Uterus (tissue), 4 donors: ENCODE data around the gene CHMP3. TPM values are rescaled to one million over a fixed set of nuclear protein-coding genes. Genes with fewer than 3 reads are reported as not detected.

Source experiments
- DNase-seq, 2 donors: peaks; one replicate each; pipeline ENCODE4 v3.0.0-alpha.2; 2019 to 2020
- H3K27ac ChIP-seq, 2 donors: fragments of 200-600 bp; sonication (generic); 1 replicate in 1 of 2; 2 replicates in 1 of 2; pipeline ENCODE4 v1.5.1; 2016 to 2018
- H3K27me3 ChIP-seq, 2 donors: fragments of 200-600 bp; sonication (generic); one replicate each; pipeline ENCODE4 v1.5.1; 2018 to 2019; ENCODE audit warnings: control low read depth in 1 of 2
- H3K36me3 ChIP-seq, 2 donors: fragments of 200-600 bp; sonication (generic); one replicate each; pipeline ENCODE4 v1.5.1; 2019; ENCODE audit warnings: control low read depth in 1 of 2
- H3K4me1 ChIP-seq, 2 donors: fragments of 200-600 bp; sonication (generic); one replicate each; pipeline ENCODE4 v1.5.1; 2018 to 2019; ENCODE audit warnings: control low read depth in 1 of 2
- H3K4me3 ChIP-seq, 2 donors: fragments of 200-600 bp; sonication (generic); 1 replicate in 1 of 2; 2 replicates in 1 of 2; pipeline ENCODE4 v1.5.1; 2018 to 2019; ENCODE audit warnings: mild to moderate bottlenecking in 1 of 2
- H3K9me3 ChIP-seq, 2 donors: fragments of 200-600 bp; sonication (generic); one replicate each; pipeline ENCODE4 v1.5.1; 2019; ENCODE audit warnings: control low read depth in 1 of 2
- CTCF ChIP-seq, 4 experiments: fragments of 200-600 bp in 2 of 4; fragments of 450-650 bp in 2 of 4; sonication (generic) in 2 of 4; IDR thresholded peaks; one replicate each; pipeline ENCODE4 v1.5.1; 2016 to 2019; ENCODE audit warnings: antibody characterized with exemption in 4 of 4, mild to moderate bottlenecking in 2 of 4, moderate library complexity in 1 of 4
- POLR2A ChIP-seq, 2 donors: fragments of 450-650 bp; IDR thresholded peaks; one replicate each; pipeline ENCODE4 v1.6.1; 2016; ENCODE audit warnings: antibody characterized with exemption in 2 of 2, mild to moderate bottlenecking in 1 of 2, moderate library complexity in 1 of 2
- intact Hi-C: fragments of 100-400 bp; cut with DNase I; formaldehyde crosslinking; loops from one replicate; pipeline ENCODE4 v1.15.1; 2023; ENCODE audit warnings: low total_unique reads
- total RNA-seq, 4 donors: library from RNA; depleted of rRNA in 3 of 4; stranded (reverse); fragments of >200 nt in 3 of 4; gene quantifications; one replicate each; pipeline versions ENCODE4 v1.1.0 to v1.2.4, GENCODE V29; 2014 to 2023
- donor health status: DM: yes; HTN: yes; CAD: no.

CHMP3 gene
- 100 to 1,000 TPM in 1 of 4 donors, 10 to 100 TPM in 3; 62.4 to 143 (median 94.4) TPM for total RNA-seq

DNA sequence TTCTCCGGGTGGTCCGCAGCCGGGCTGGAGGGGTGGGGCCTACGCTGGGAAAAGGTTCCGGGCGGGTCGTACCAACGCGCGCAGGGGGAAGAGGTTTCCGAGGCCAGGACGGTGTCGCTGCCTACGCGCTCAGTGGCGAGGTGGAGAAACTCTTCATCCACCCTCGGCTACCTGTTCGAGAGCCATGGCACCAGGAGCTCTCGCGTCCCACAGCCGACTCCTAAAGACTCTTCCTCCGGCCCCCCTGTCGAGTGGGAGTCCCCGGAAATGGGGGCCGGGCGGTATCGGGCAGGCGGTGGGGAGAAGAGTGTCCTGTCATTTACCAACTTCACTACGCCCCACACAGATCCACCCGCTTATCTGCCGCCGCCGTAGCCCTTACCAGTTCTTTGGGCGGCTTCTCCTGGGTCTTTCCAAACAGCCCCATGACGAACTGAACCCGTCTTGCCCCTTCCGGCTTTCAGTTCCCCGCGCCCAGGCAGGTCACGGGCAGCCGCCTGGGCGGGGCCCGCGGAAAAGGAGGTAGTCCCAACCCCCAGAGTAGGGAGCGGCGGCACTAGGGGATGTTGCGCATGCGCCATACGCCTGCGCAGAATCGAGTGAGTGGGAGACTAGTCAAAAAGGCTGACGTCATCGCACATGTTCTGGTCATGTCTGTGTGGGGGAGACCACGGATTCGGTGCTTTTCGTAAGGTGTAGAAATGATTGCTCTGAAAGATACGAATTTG, at the start of gene CHMP3:
Gene CHMP3 (minus strand): TSS at position 522 of the 728 bp plus-strand sequence. CDS start 95 bp downstream, at position 427.
- Histone ChIP-seq H3K4me3 (peak within 1 kb of the TSS; percentile 91 to 95), H3K36me3 (no peaks in the 10 kb centered on the region), H3K27me3 (no peaks in the 10 kb centered on the region), H3K4me1 (peaks cover 0 to 3% of the 10 kb centered on the region in 2 donors), H3K27ac (peak within 1 kb of the TSS; percentile 98), H3K9me3 (no peaks in the 10 kb centered on the region)
- peak; percentile 97 for DNase-seq
- TF ChIP-seq CTCF (IDR thresholded peaks at IDR 0.05) (no peak), POLR2A (IDR thresholded peaks at IDR 0.05) (peak; percentile 51 to 69)
- intact Hi-C loops, result no loop called here

GRCh38 chr2:86610871-86611270, 47.6 kb upstream of the CHMP3 start:
- TF ChIP-seq CTCF (IDR thresholded peaks at IDR 0.05) (no peak), POLR2A (IDR thresholded peaks at IDR 0.05) (no peak)
- H3K27ac ChIP-seq, result no peak overlapping the region
- no peak for DNase-seq
- intact Hi-C loops, result no loop called here
- H3K4me1 ChIP-seq, result peaks cover 0 to 2% of the 10 kb centered on the region in 2 donors
- no peaks in the 10 kb centered on the region for H3K9me3 ChIP-seq
- H3K27me3 ChIP-seq, result no peaks in the 10 kb centered on the region
- no peaks in the 10 kb centered on the region for H3K36me3 ChIP-seq
- no peak overlapping the region for H3K4me3 ChIP-seq

GRCh38 chr2:86608832-86609410, 45.7 kb upstream of the CHMP3 start:
- H3K27me3 ChIP-seq, result no peaks in the 10 kb centered on the region
- no peaks in the 10 kb centered on the region for H3K9me3 ChIP-seq
- no peaks in the 10 kb centered on the region for H3K36me3 ChIP-seq
- no peak overlapping the region for H3K4me3 ChIP-seq
- no peak for DNase-seq
- peaks cover 0 to 2% of the 10 kb centered on the region in 2 donors for H3K4me1 ChIP-seq
- no peak overlapping the region for H3K27ac ChIP-seq
- intact Hi-C loops, result no loop called here
- TF ChIP-seq CTCF (IDR thresholded peaks at IDR 0.05) (no peak), POLR2A (IDR thresholded peaks at IDR 0.05) (no peak)

- no peaks in the 10 kb centered on the region for H3K36me3 ChIP-seq
Observed at GRCh38 chr2:86603905-86604304, 40.7 kb upstream of the CHMP3 start.

More at GRCh38 chr2:86603905-86604304, 40.7 kb upstream of the CHMP3 start:
- Histone ChIP-seq H3K4me3 (no peak overlapping the region), H3K4me1 (no peaks in the 10 kb centered on the region), H3K27me3 (no peaks in the 10 kb centered on the region), H3K27ac (no peak overlapping the region), H3K9me3 (no peaks in the 10 kb centered on the region)
- intact Hi-C loops, result no loop called here
- DNase-seq, result no peak
- TF ChIP-seq POLR2A (IDR thresholded peaks at IDR 0.05) (no peak), CTCF (IDR thresholded peaks at IDR 0.05) (no peak)
